Measurements from ENCODE around the gene FASTKD2. TPM values are rescaled to one million over a fixed set of nuclear protein-coding genes. Genes with fewer than 3 reads are reported as not detected.

The FASTKD2 gene
- 23.3 TPM for total RNA-seq

DNA sequence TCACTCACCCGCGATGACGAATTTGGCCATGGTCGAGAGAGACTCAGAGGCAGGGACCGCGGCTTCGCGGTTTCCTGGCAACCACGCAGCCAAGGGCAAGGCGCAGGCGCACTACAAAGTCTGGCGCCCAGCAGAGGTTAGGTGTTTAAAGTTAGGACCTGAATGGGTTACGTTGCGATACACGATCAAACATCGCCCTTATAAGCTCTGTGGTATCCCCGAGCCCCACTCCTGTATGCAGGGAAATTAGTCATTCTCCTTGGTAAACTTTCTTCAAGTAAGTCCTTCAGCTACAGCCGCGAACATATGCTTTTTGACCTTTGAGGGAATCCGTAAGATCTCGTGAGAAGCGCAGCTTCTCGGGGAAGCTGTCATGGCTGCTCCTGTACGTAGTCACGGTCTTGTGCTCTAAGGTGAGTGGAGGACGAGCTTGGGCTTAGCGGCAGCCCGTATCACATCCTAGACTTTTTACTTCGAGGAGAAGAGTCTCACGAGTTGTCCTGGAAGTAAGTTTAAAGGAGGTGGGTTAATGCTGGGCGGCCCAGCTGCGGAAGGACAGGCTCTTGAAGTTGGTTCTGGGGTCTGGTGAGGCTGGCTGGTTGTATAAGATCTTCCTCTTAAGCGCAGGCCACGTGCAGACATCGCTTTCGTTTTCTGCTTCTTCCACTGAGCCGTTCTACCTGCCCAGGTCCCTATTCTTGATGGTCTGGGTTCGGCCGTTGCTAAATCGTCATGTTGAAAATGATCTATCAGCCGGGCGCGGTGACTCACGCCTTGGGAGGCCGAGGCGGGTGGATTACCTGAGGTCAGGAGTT lies at the start of gene FASTKD2, which contains the start of gene MDH1B:
TSS of gene FASTKD2 (plus strand) at position 365 of the 815 bp plus-strand sequence. CDS start 1,088 bp downstream, outside the sequence.
TSS of gene MDH1B (minus strand) at position 87 of the 815 bp plus-strand sequence. CDS start at position 30, 57 bp downstream.
- peak in 1 of 2 donors; percentile 96 for DNase-seq (ENCODE audit: extremely low spot score in 2 of 2)
- TF ChIP-seq, protein P1, sequence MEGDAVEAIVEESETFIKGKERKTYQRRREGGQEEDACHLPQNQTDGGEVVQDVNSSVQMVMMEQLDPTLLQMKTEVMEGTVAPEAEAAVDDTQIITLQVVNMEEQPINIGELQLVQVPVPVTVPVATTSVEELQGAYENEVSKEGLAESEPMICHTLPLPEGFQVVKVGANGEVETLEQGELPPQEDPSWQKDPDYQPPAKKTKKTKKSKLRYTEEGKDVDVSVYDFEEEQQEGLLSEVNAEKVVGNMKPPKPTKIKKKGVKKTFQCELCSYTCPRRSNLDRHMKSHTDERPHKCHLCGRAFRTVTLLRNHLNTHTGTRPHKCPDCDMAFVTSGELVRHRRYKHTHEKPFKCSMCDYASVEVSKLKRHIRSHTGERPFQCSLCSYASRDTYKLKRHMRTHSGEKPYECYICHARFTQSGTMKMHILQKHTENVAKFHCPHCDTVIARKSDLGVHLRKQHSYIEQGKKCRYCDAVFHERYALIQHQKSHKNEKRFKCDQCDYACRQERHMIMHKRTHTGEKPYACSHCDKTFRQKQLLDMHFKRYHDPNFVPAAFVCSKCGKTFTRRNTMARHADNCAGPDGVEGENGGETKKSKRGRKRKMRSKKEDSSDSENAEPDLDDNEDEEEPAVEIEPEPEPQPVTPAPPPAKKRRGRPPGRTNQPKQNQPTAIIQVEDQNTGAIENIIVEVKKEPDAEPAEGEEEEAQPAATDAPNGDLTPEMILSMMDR (IDR thresholded peaks at IDR 0.05), result no peak
- TF ChIP-seq POLR2A (IDR thresholded peaks at IDR 0.05) (no peak), POLR2AphosphoS5 (IDR thresholded peaks at IDR 0.05; ENCODE audit: insufficient read depth in 1 of 2, low read depth in 1 of 2) (peak in 1 of 2 donors; percentile 83)
- H3K36me3 ChIP-seq, result no peaks in the 10 kb centered on the region
- H3K9me3 ChIP-seq, result no peaks in the 10 kb centered on the region
- H3K27ac ChIP-seq, result peak within 1 kb of the TSS; percentile 72
- H3K4me3 ChIP-seq, result peak within 1 kb of the TSS; percentile 66 to 69
- peaks cover 26% of the 10 kb centered on the region for H3K4me1 ChIP-seq
- H3K27me3 ChIP-seq, result no peaks in the 10 kb centered on the region
- intact Hi-C loops (cut with DNase I), result no loop called here

- TF ChIP-seq, protein P1 (IDR thresholded peaks at IDR 0.05), result no peak
- TF ChIP-seq POLR2A (IDR thresholded peaks at IDR 0.05) (no peak), POLR2AphosphoS5 (IDR thresholded peaks at IDR 0.05; ENCODE audit: insufficient read depth in 1 of 2, low read depth in 1 of 2) (no peak)
- H3K9me3 ChIP-seq, result no peaks in the 10 kb centered on the region
- intact Hi-C loops (cut with DNase I), result no loop called here
- no peak overlapping the region for H3K27ac ChIP-seq
- no peaks in the 10 kb centered on the region for H3K36me3 ChIP-seq
- no peak for DNase-seq (ENCODE audit: extremely low spot score in 2 of 2)
- no peaks in the 10 kb centered on the region for H3K27me3 ChIP-seq
- H3K4me3 ChIP-seq, result no peak overlapping the region
- no peaks in the 10 kb centered on the region for H3K4me1 ChIP-seq
These were observed 48.8 kb upstream of the FASTKD2 start for GRCh38 chr2:206716623-206717022.

- DNase-seq (ENCODE audit: extremely low spot score in 2 of 2), result no peak
- no peak for TF ChIP-seq POLR2A (IDR thresholded peaks at IDR 0.05)
- no peak for TF ChIP-seq POLR2AphosphoS5 (IDR thresholded peaks at IDR 0.05; ENCODE audit: insufficient read depth in 1 of 2, low read depth in 1 of 2)
- TF ChIP-seq, protein P1 (IDR thresholded peaks at IDR 0.05), result no peak
- no peak within 1 kb of the TSS for H3K4me3 ChIP-seq
- H3K4me1 ChIP-seq, result no peaks in the 10 kb centered on the region
- no peaks in the 10 kb centered on the region for H3K36me3 ChIP-seq
- no peak within 1 kb of the TSS for H3K27ac ChIP-seq
- no peaks in the 10 kb centered on the region for H3K9me3 ChIP-seq
- no peaks in the 10 kb centered on the region for H3K27me3 ChIP-seq
- intact Hi-C loops (cut with DNase I), result no loop called here
These were observed 47.1 kb upstream of the FASTKD2 start, which contains the start of gene DYTN for GRCh38 chr2:206718296-206718695. Gene DYTN, minus strand, starts transcription at chr2:206718396. Its CDS starts 117 bp downstream, at chr2:206718279.

DNA sequence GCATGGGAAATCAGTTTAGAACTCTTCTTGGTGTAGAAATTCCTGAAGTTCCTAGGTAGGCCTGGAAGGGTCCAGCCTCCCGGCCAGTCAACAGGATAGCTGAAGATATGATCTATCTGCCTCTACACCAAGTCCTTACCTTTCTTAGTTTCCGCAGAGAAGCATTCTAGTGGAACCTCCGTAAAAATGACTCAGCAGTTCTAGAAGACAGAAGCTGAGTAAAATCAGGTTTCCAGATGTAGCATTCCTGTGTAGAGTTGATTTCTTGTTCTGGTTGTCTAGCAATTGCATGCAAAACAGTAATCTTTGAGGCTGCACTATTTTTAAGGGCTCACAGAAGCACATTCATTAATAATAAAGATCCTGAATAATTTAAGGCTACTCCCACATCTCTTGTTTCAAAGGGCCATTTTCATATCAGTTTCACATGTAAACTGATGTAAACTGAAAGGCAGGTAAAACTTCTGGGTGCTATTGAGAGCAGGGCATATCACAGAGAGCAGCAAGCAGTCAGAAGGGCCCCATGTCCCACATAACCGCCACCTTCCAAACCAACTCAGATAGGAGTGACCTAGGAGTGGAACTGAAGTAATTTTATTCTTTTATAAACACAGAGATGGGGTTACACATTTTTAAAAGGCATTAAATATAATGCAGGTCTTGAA lies 44.0 kb upstream of the FASTKD2 start:
- intact Hi-C loops (cut with DNase I), result no loop called here
- H3K36me3 ChIP-seq, result no peaks in the 10 kb centered on the region
- H3K4me1 ChIP-seq, result no peaks in the 10 kb centered on the region
- no peaks in the 10 kb centered on the region for H3K9me3 ChIP-seq
- no peaks in the 10 kb centered on the region for H3K27me3 ChIP-seq
- H3K27ac ChIP-seq, result no peak overlapping the region
- DNase-seq (ENCODE audit: extremely low spot score in 2 of 2), result no peak
- TF ChIP-seq POLR2AphosphoS5 (IDR thresholded peaks at IDR 0.05; ENCODE audit: insufficient read depth in 1 of 2, low read depth in 1 of 2), result no peak
- TF ChIP-seq, protein P1 (IDR thresholded peaks at IDR 0.05), result no peak
- no peak for TF ChIP-seq POLR2A (IDR thresholded peaks at IDR 0.05)
- H3K4me3 ChIP-seq, result no peak overlapping the region
